IMR-90 (cell line): Measurements from ENCODE around the gene DIP2B. TPM values are rescaled to one million over a fixed set of nuclear protein-coding genes. Genes with fewer than 3 reads are reported as not detected.

Experiments
- ATAC-seq: fragments of 200-7000 bp; cut with Tn5 transposase; 2 replicates; pipeline ENCODE4 v1.9.1; 2020; ENCODE audit warnings: low read depth, mild to moderate bottlenecking, moderate library complexity
- BruUV-seq: library from RNA; stranded (reverse); fragments of 400-500 nt; replicated peaks from 2 replicates; lab custom pipeline; 2021; lab: Mats Ljungman, UMichigan
- CTCF ChIA-PET: fragments of 300-600 bp; formaldehyde crosslinking; extraction: SDS; loops from one replicate; lab custom pipeline; 2021; ENCODE audit warnings: antibody characterized with exemption; lab: Yijun Ruan, JAX
- POLR2A ChIA-PET: fragments of 300-600 bp; sonication (Branson Sonifier 250); formaldehyde crosslinking; loops from one replicate; lab custom pipeline; 2022; ENCODE audit warnings: antibody characterized with exemption; ENCODE audit not compliant: unreplicated experiment; lab: Charles Lee
- DNase-seq: peaks from one replicate; pipeline ENCODE4 v3.0.0; 2013
- H2AFZ ChIP-seq: replicated peaks from 2 replicates; pipeline ENCODE3; 2013; ENCODE audit warnings: low read length, mild to moderate bottlenecking; ENCODE audit not compliant: poor library complexity
- H2AK5ac ChIP-seq: 2 replicates; pipeline ENCODE4 v1.6.1; 2013; ENCODE audit warnings: low read depth, low read length, inconsistent platforms
- H2AK9ac ChIP-seq: replicated peaks from 2 replicates; pipeline ENCODE3; 2013; ENCODE audit warnings: mild to moderate bottlenecking, low read depth, low read length, moderate library complexity; ENCODE audit not compliant: poor library complexity
- H2BK120ac ChIP-seq: 2 replicates; pipeline ENCODE4 v1.6.1; 2013; ENCODE audit warnings: low read depth, low read length, inconsistent platforms
- H2BK15ac ChIP-seq: 3 replicates; pipeline ENCODE4 v1.6.1; 2013; ENCODE audit warnings: low read depth, low read length, inconsistent platforms
- H2BK20ac ChIP-seq: 2 replicates; pipeline ENCODE4 v1.6.1; 2013; ENCODE audit warnings: low read depth, mild to moderate bottlenecking, inconsistent platforms, low read length, moderate library complexity
- H2BK5ac ChIP-seq: 2 replicates; pipeline ENCODE4 v1.6.1; 2013; ENCODE audit warnings: mild to moderate bottlenecking, low read depth, low read length, inconsistent platforms; ENCODE audit not compliant: poor library complexity, severe bottlenecking
- H3K14ac ChIP-seq: replicated peaks from 2 replicates; pipeline ENCODE4 v1.6.1; 2013; ENCODE audit warnings: low read depth, low read length, inconsistent platforms
- H3K18ac ChIP-seq: 2 replicates; pipeline ENCODE4 v1.6.1; 2013; ENCODE audit warnings: low read depth, low read length, control low read depth
- H3K23ac ChIP-seq: 2 replicates; pipeline ENCODE4 v1.6.1; 2013; ENCODE audit warnings: low read depth, low read length, inconsistent platforms
- H3K27ac ChIP-seq: 2 replicates; pipeline ENCODE4 v1.5.1; 2013; ENCODE audit warnings: mild to moderate bottlenecking, control low read depth, low read length; ENCODE audit not compliant: insufficient read depth
- H3K27me3 ChIP-seq: 2 replicates; pipeline ENCODE4 v1.6.1; 2013; ENCODE audit warnings: low read length; ENCODE audit not compliant: control insufficient read depth, insufficient read depth
- H3K36me3 ChIP-seq: 2 replicates; pipeline ENCODE4 v1.6.1; 2013; ENCODE audit warnings: low read length, mixed read lengths; ENCODE audit not compliant: control insufficient read depth, insufficient read depth
- H3K4ac ChIP-seq: 2 replicates; pipeline ENCODE4 v1.6.1; 2013; ENCODE audit warnings: low read depth, low read length, inconsistent platforms
- H3K4me1 ChIP-seq: 2 replicates; pipeline ENCODE4 v1.6.1; 2013; ENCODE audit warnings: low read length, mixed read lengths; ENCODE audit not compliant: control insufficient read depth, insufficient read depth
- H3K4me2 ChIP-seq: 2 replicates; pipeline ENCODE4 v1.6.1; 2013; ENCODE audit warnings: low read depth, mild to moderate bottlenecking, control low read depth, low read length, moderate library complexity
- H3K4me3 ChIP-seq: 2 replicates; pipeline ENCODE4 v1.5.1; 2013; ENCODE audit warnings: low read depth, mild to moderate bottlenecking, control low read depth, low read length, moderate library complexity; ENCODE audit not compliant: insufficient read depth
- H3K56ac ChIP-seq: 2 replicates; pipeline ENCODE4 v1.6.1; 2013; ENCODE audit warnings: low read length, inconsistent platforms; ENCODE audit not compliant: insufficient read depth; ENCODE audit errors: extremely low read depth
- H3K79me1 ChIP-seq, 2 experiments: 2 replicates each; pipeline ENCODE4 v1.6.1; 2013; ENCODE audit warnings: low read length in 2 of 2, inconsistent platforms in 1 of 2, low read depth in 1 of 2
- H3K9ac ChIP-seq: 2 replicates; pipeline ENCODE4 v1.6.1; 2013; ENCODE audit warnings: low read depth, low read length, control low read depth
- H3K9me1 ChIP-seq: 2 replicates; pipeline ENCODE4 v1.6.1; 2013; ENCODE audit warnings: low read length, inconsistent platforms; ENCODE audit not compliant: insufficient read depth
- H3K9me3 ChIP-seq: 2 replicates; pipeline ENCODE4 v1.6.1; 2013; ENCODE audit warnings: low read length; ENCODE audit not compliant: control insufficient read depth, insufficient read depth
- H4K20me1 ChIP-seq: 2 replicates; pipeline ENCODE4 v1.6.1; 2013; ENCODE audit warnings: low read length, inconsistent platforms; ENCODE audit not compliant: insufficient read depth
- H4K5ac ChIP-seq: 2 replicates; pipeline ENCODE4 v1.6.1; 2013; ENCODE audit warnings: mild to moderate bottlenecking, low read depth, low read length, control low read depth
- H4K8ac ChIP-seq, 2 experiments: 2 replicates each; pipeline ENCODE4 v1.6.1; 2013; ENCODE audit warnings: low read depth in 2 of 2, low read length in 2 of 2, control low read depth in 1 of 2, inconsistent platforms in 1 of 2
- H4K91ac ChIP-seq: 2 replicates; pipeline ENCODE4 v1.6.1; 2013; ENCODE audit warnings: low read depth, low read length, inconsistent platforms; ENCODE audit not compliant: insufficient read depth
- BHLHE40 ChIP-seq: fragments of 150-350 bp; IDR thresholded peaks from 2 replicates; pipeline ENCODE4 v1.6.1; 2016; ENCODE audit warnings: mild to moderate bottlenecking, low read depth, low read length
- CHD1 ChIP-seq: IDR thresholded peaks from 2 replicates; pipeline ENCODE4 v1.6.1; 2012; ENCODE audit warnings: low read depth, low read length, improper control_type of control experiment
- FOS ChIP-seq: fragments of 150-350 bp; IDR thresholded peaks from 2 replicates; pipeline ENCODE4 v1.6.1; 2016; ENCODE audit warnings: low read depth, low read length
- NFE2L2 ChIP-seq: fragments of 150-350 bp; IDR thresholded peaks from 2 replicates; pipeline ENCODE4 v1.6.1; 2016; ENCODE audit warnings: low read depth, mild to moderate bottlenecking, low read length
- POLR2A ChIP-seq: IDR thresholded peaks from 2 replicates; pipeline ENCODE4 v1.6.1; 2012; ENCODE audit warnings: mild to moderate bottlenecking, low read depth, low read length
- RCOR1 ChIP-seq: IDR thresholded peaks from 2 replicates; pipeline ENCODE4 v1.6.1; 2012; ENCODE audit warnings: mild to moderate bottlenecking, low read length, improper control_type of control experiment; ENCODE audit not compliant: insufficient replicate concordance
- USF2 ChIP-seq: fragments of 150-350 bp; IDR thresholded peaks from 2 replicates; pipeline ENCODE4 v1.6.1; 2017; ENCODE audit warnings: mild to moderate bottlenecking, antibody characterized with exemption, low read length, low read depth
- WGBS, 2 experiments: methylation state at CpG; one replicate each; pipeline versions ENCODE4 v1.1.5 to v1.1.7; 2013; ENCODE audit warnings: missing lambda C conversion rate in 2 of 2; ENCODE audit not compliant: insufficient read length in 1 of 2; ENCODE audit errors: extremely low coverage in 2 of 2; 5-methylcytosine and 5-hydroxymethylcytosine counted together
- dilution Hi-C: fragments of 300-500 bp; cut with HindIII; formaldehyde crosslinking; loops from one replicate; pipeline ENCODE4 v1.14.3; 2018; ENCODE audit warnings: low sequenced_read_pairs; ENCODE audit not compliant: unreplicated experiment
- in situ Hi-C: fragments of 300-500 bp; cut with MboI; formaldehyde crosslinking; loops from 3 replicates; pipeline ENCODE4 v1.14.3; 2019; ENCODE audit warnings: low sequenced_read_pairs, inconsistent platforms, mixed read lengths
- intact Hi-C: fragments of 100-400 bp; cut with micrococcal nuclease; formaldehyde crosslinking; loops from 2 replicates; pipeline ENCODE4 v1.10.0; 2022
- polyA plus RNA-seq, 3 experiments: library from polyadenylated mRNA; depleted of rRNA; stranded (reverse); fragments of >200 nt; gene quantifications; 2 replicates each; pipeline ENCODE4 v1.2.3, GENCODE V29; 2012; ENCODE audit warnings: low replicate concordance in 1 of 3
- total RNA-seq: library from RNA; depleted of rRNA; stranded (reverse); fragments of >200 nt; gene quantifications from 2 replicates; pipeline ENCODE4 v1.2.3, GENCODE V29; 2012
- TF ChIP-seq, protein P1 (sequence below): fragments of 150-350 bp; IDR thresholded peaks from 2 replicates; pipeline ENCODE4 v1.6.1; 2016; ENCODE audit warnings: low read depth, mild to moderate bottlenecking, low read length, moderate library complexity, borderline replicate concordance

Gene DIP2B
- total and polyA plus RNA-seq, 2 of the 4 experiments (the other 2 are of a cell fraction): 7.7 to 12.9 TPM

- TF ChIP-seq FOS (no peak), CHD1 (no peak)
Observed at GRCh38 chr12:50574601-50575348, 70.0 kb downstream of the DIP2B start (continued).

DNA sequence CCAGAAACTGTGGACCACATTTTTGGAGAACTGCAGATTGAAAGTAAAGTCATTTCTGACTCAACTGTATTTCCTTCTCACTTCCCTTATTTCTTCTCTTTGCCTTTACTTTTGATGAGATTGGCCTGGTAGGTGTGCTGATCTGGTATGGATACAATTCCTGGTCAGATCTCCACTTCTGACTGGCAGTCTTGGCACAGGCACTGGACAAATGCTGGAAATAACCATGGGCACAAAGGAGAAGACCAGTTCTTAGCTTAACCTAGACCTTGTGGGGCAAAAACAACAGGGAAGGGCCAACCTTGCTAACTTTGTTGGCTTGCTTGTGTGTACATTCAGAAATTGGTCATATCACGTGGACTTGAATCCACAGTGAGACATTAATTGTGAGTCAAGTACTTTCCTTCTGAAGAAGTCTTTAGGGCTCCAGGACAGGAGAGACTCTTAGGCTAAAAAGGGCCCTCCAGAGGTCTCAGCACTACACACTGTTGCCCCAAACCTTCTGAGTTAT lies 75.0 kb downstream of the DIP2B start:
- H3K4me2 ChIP-seq: no peak overlapping the region
- H3K9me3 ChIP-seq: no peaks in the 10 kb centered on the region
- CTCF ChIA-PET: no interaction called here
- no peak overlapping the region for H4K91ac ChIP-seq
- peaks cover 10% of the 10 kb centered on the region for H3K4me1 ChIP-seq
- peak overlapping the region; percentile 21; the same call in 1 of the 2 replicates for H2BK120ac ChIP-seq
- no peak overlapping the region for H3K4me3 ChIP-seq
- peak overlapping the region; percentile 94 for H3K23ac ChIP-seq
- POLR2A ChIA-PET: no interaction called here
- peak overlapping the region; percentile 55 for H2BK20ac ChIP-seq
- peaks cover 6% of the 10 kb centered on the region for H3K9me1 ChIP-seq
- H3K18ac ChIP-seq: no peak overlapping the region; the same call in 1 of the 2 replicates
- H2AK5ac ChIP-seq: peak overlapping the region; percentile 23; the same call in 1 of the 2 replicates
- no CpG with 5 or more reads among the region's 1 CpG for WGBS, 2 experiments
- H3K9ac ChIP-seq: no peak overlapping the region
- H2BK5ac ChIP-seq: peak overlapping the region; percentile 10
- no peak overlapping the region for H2AFZ ChIP-seq
- dilution Hi-C loops: no loop called here
- H3K79me1 ChIP-seq: peaks cover 33 to 61% of the 10 kb centered on the region in 2 experiments
- no peak overlapping the region for H3K56ac ChIP-seq
- H4K5ac ChIP-seq: peak overlapping the region; percentile 3; the same call in 1 of the 2 replicates
- intact Hi-C loops: no loop called here
- DNase-seq (peak; percentile 60), ATAC-seq (no peak)
- H4K20me1 ChIP-seq: peaks cover 13% of the 10 kb centered on the region; the same call in 1 of the 2 replicates
- in situ Hi-C loops: no loop called here
- H3K27me3 ChIP-seq: no peaks in the 10 kb centered on the region
- H3K14ac ChIP-seq: peak overlapping the region; percentile 10
- peaks cover 1% of the 10 kb centered on the region; the same call in 1 of the 2 replicates for H3K36me3 ChIP-seq
- no peak overlapping the region for H2BK15ac ChIP-seq
- BruUV-seq: no TSS peak
- H2AK9ac ChIP-seq: no peak overlapping the region
- H3K4ac ChIP-seq: peak overlapping the region; percentile 45
- TF ChIP-seq, protein P1, sequence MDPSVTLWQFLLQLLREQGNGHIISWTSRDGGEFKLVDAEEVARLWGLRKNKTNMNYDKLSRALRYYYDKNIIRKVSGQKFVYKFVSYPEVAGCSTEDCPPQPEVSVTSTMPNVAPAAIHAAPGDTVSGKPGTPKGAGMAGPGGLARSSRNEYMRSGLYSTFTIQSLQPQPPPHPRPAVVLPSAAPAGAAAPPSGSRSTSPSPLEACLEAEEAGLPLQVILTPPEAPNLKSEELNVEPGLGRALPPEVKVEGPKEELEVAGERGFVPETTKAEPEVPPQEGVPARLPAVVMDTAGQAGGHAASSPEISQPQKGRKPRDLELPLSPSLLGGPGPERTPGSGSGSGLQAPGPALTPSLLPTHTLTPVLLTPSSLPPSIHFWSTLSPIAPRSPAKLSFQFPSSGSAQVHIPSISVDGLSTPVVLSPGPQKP: no peak
- peak; percentile 44; the same call in 1 of the 2 replicates for TF ChIP-seq USF2
- TF ChIP-seq NFE2L2: no peak
- TF ChIP-seq RCOR1: no peak
- TF ChIP-seq FOS: no peak
- TF ChIP-seq BHLHE40: peak; percentile 29; the same call in 1 of the 2 replicates
- no peak for TF ChIP-seq POLR2A
- H4K8ac ChIP-seq: no peak overlapping the region; a peak in 1 of 4 replicates
- no peak overlapping the region for H3K27ac ChIP-seq
